OCI-LY7 (cell line): ENCODE results near the gene HMGN4. TPM values are rescaled to one million over a fixed set of nuclear protein-coding genes. Genes with fewer than 3 reads are reported as not detected.
"Not testable (repeated sequence)": the region's sequence is repeated elsewhere in the genome, so short reads cannot be mapped to it uniquely, and the experiment has no call there.

Experiments used
- BruUV-seq: library from RNA; stranded (reverse); fragments of 400-500 nt; replicated peaks from 2 replicates; lab custom pipeline; 2021; lab: Mats Ljungman, UMichigan
- CTCF ChIA-PET: fragments of 300-600 bp; sonication (Branson Sonifier 250); formaldehyde crosslinking; loops from one replicate; lab custom pipeline; 2022; ENCODE audit warnings: antibody characterized with exemption; ENCODE audit not compliant: unreplicated experiment; lab: Charles Lee
- POLR2A ChIA-PET: fragments of 300-600 bp; sonication (Branson Sonifier 250); formaldehyde crosslinking; loops from one replicate; lab custom pipeline; 2022; ENCODE audit warnings: antibody characterized with exemption; lab: Charles Lee
- DNase-seq: peaks from one replicate; pipeline ENCODE4 v3.0.0-alpha.2; 2015; ENCODE audit warnings: low spot score
- H2AFZ ChIP-seq: fragments of 200-600 bp; sonication (generic), shearing (Covaris generic); 2 replicates; pipeline ENCODE4 v1.6.1; 2014; ENCODE audit warnings: mild to moderate bottlenecking, antibody characterized with exemption, low read length, moderate library complexity
- H3K27ac ChIP-seq: fragments of 200-600 bp; sonication (generic); 2 replicates; pipeline ENCODE4 v1.5.1; 2014; ENCODE audit warnings: mixed run types, low read depth, mild to moderate bottlenecking, moderate library complexity, low read length, inconsistent platforms; ENCODE audit not compliant: poor library complexity, severe bottlenecking
- H3K36me3 ChIP-seq: fragments of 200-600 bp; sonication (generic); 2 replicates; pipeline ENCODE4 v1.6.1; 2014; ENCODE audit warnings: mild to moderate bottlenecking, antibody characterized with exemption, low read length, moderate library complexity, mixed read lengths; ENCODE audit not compliant: insufficient read depth
- H3K4me1 ChIP-seq: fragments of 200-600 bp; sonication (generic); 2 replicates; pipeline ENCODE4 v1.5.1; 2014; ENCODE audit warnings: mild to moderate bottlenecking, low read length; ENCODE audit not compliant: insufficient read depth, poor library complexity, severe bottlenecking
- H3K4me2 ChIP-seq: fragments of 200-600 bp; sonication (generic); 2 replicates; pipeline ENCODE4 v1.6.1; 2014; ENCODE audit warnings: mild to moderate bottlenecking, low read length
- H3K4me3 ChIP-seq: fragments of 200-600 bp; sonication (generic); 2 replicates; pipeline ENCODE4 v1.5.1; 2014; ENCODE audit warnings: mild to moderate bottlenecking, low read depth, low read length; ENCODE audit not compliant: poor library complexity, severe bottlenecking
- H3K79me2 ChIP-seq: fragments of 200-600 bp; sonication (generic); 2 replicates; pipeline ENCODE4 v1.6.1; 2016; ENCODE audit warnings: low read depth, mild to moderate bottlenecking, low read length, moderate library complexity, mixed read lengths; ENCODE audit not compliant: insufficient read depth
- H3K9me2 ChIP-seq: fragments of 200-600 bp; sonication (generic); 2 replicates; pipeline ENCODE4 v1.6.1; 2016; ENCODE audit warnings: mild to moderate bottlenecking, low read length, mixed read lengths; ENCODE audit not compliant: insufficient read depth
- H3K9me3 ChIP-seq: fragments of 200-600 bp; sonication (generic); 2 replicates; pipeline ENCODE4 v1.6.1; 2014; ENCODE audit warnings: mild to moderate bottlenecking, mixed run types, low read length, mixed read lengths
- H4K20me1 ChIP-seq: fragments of 200-600 bp; sonication (generic); 2 replicates; pipeline ENCODE4 v1.6.1; 2014; ENCODE audit warnings: mild to moderate bottlenecking, antibody characterized with exemption, low read length, moderate library complexity, mixed read lengths; ENCODE audit not compliant: insufficient read depth
- CTCF ChIP-seq: fragments of 200-600 bp; sonication (generic); conservative IDR thresholded peaks from 2 replicates; pipeline ENCODE4 v1.5.1; 2014; ENCODE audit warnings: mild to moderate bottlenecking, antibody characterized with exemption, low read length, moderate library complexity, mixed read lengths
- EZH2phosphoT487 ChIP-seq: fragments of 200-600 bp; sonication (generic); IDR thresholded peaks from 2 replicates; pipeline ENCODE4 v1.6.1; 2018; ENCODE audit warnings: low read depth, borderline replicate concordance, mild to moderate bottlenecking, mixed run types, antibody characterized with exemption, low read length, moderate library complexity, mixed read lengths
- intact Hi-C: fragments of 100-400 bp; cut with micrococcal nuclease; formaldehyde crosslinking; loops from one replicate; pipeline ENCODE4 v1.10.0; 2022; ENCODE audit not compliant: unreplicated experiment
- total RNA-seq, 2 experiments: library from RNA; depleted of rRNA in 1 of 2; stranded (reverse); fragments of >200 nt in 1 of 2; shearing (Covaris generic) in 1 of 2; gene quantifications; 2 replicates each; pipeline ENCODE4 v1.2.3, GENCODE V29; 2014 to 2022

Gene HMGN4
- total RNA-seq, 2 experiments from 2014 or later, result 104 to 113 TPM

- no peaks in the 10 kb centered on the region for H3K79me2 ChIP-seq
- intact Hi-C loops, result loop anchor here (1.0 to 2.0 kb wide), 6 partner anchors 11 to 62 kb away; no protein-coding TSS in a partner anchor
- H2AFZ ChIP-seq, result peak overlapping the region; percentile 87
Observed at GRCh38 chr6:26520850-26521599, 17.1 kb upstream of the HMGN4 start.

DNA sequence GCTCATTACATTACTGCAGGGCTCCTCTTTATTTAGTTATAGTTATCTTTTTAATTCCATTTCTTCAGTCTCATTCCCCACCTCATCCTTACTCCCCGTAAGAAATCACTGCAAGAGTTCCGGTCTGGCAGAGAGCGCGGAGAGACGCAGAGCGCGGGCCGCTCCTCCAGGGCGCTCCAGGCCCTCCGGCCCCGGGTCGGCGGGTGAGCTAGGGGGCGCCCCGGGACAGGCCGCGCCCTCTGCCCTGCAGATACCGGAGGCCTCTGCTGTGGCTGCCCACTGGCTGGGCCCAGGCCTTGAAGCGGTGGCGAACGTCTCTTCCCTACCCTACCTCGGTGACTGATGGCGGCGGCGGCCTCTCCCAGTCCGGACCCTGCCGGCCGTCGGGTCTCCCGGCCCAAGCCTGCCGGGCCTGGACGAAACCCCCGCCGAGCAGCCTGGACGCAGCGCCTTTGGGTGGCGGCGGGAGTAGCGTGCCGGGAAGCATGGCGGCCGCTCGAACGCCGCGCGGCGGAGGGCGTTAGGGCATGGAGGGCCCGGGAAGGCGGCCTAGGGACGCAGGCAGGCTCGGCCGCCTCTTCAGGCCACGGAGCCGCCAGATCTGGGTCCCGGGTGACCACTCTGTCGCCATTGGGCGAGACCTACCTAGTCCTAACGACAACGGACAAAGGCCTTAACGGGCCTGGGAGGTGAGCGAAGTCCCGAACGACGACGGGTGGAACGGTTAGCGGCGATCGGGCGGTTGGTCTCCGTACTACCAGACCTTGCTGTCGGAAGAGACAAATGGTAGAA, 16.4 kb upstream of the HMGN4 start:
- H2AFZ ChIP-seq, result peak overlapping the region; percentile 87
- H3K4me1 ChIP-seq, result peaks cover 36% of the 10 kb centered on the region
- peak overlapping the region; percentile 87 for H3K4me2 ChIP-seq
- H3K4me3 ChIP-seq, result peak overlapping the region; percentile 72
- intact Hi-C loops, result loop anchor here (1.0 to 2.0 kb wide), 6 partner anchors 11 to 63 kb away; no protein-coding TSS in a partner anchor
- DNase-seq, result peak; percentile 85
- no peaks in the 10 kb centered on the region for H3K36me3 ChIP-seq
- ChIA-PET POLR2A (interaction anchor here (0.9 to 1.3 kb wide), 4 partner anchors 11 to 193 kb away, joined by 3 to 6 read pairs (median 4); no protein-coding TSS in a partner anchor), CTCF (interaction anchor here (1.1 kb wide), 1 partner anchor 12 kb away, joined by 3 read pairs; no protein-coding TSS in a partner anchor)
- H4K20me1 ChIP-seq, result no peaks in the 10 kb centered on the region
- no peaks in the 10 kb centered on the region for H3K79me2 ChIP-seq
- no peak for TF ChIP-seq EZH2phosphoT487
- peak; percentile 78 for TF ChIP-seq CTCF
- peak overlapping the region; percentile 84 for H3K27ac ChIP-seq
- no TSS peak for BruUV-seq
- H3K9me2 ChIP-seq, result no peaks in the 10 kb centered on the region
- no peaks in the 10 kb centered on the region for H3K9me3 ChIP-seq

More at GRCh38 chr6:26520850-26521599, 17.1 kb upstream of the HMGN4 start:
- Histone ChIP-seq H3K4me1 (peaks cover 36% of the 10 kb centered on the region), H3K4me3 (peak overlapping the region; percentile 72), H3K9me2 (no peaks in the 10 kb centered on the region), H3K9me3 (no peaks in the 10 kb centered on the region), H3K36me3 (no peaks in the 10 kb centered on the region), H3K4me2 (peak overlapping the region; percentile 87), H4K20me1 (no peaks in the 10 kb centered on the region), H3K27ac (peak overlapping the region; percentile 84)
- CTCF ChIA-PET, result interaction anchor here (0.6 to 1.7 kb wide), 2 partner anchors 19 to 48 kb away, joined by 3 to 4 read pairs; no protein-coding TSS in a partner anchor
- BruUV-seq, result TSS peak; percentile 80
- POLR2A ChIA-PET, result interaction anchor here (0.9 to 2.6 kb wide), 4 partner anchors 11 to 47 kb away, joined by 3 to 11 read pairs (median 8); no protein-coding TSS in a partner anchor
- TF ChIP-seq EZH2phosphoT487 (no peak), CTCF (no peak)
- peak; percentile 91 for DNase-seq

- BruUV-seq, H3K79me2 ChIP-seq, H3K27ac ChIP-seq, H4K20me1 ChIP-seq, H3K36me3 ChIP-seq, H3K9me3 ChIP-seq, H3K4me3 ChIP-seq, intact Hi-C loops, H3K9me2 ChIP-seq: not testable (repeated sequence)
- Histone ChIP-seq H3K4me1 (peaks cover 36% of the 10 kb centered on the region), H3K4me2 (peak overlapping the region; percentile 21; the same call in 1 of the 2 replicates), H2AFZ (0 out of 2 replicates have a peak overlapping the region, but pooled peaks have one; percentile 87)
- peak; percentile 27 for DNase-seq
- POLR2A ChIA-PET, result interaction anchor here (0.6 to 1.3 kb wide), 4 partner anchors 9 to 194 kb away, joined by 3 to 6 read pairs (median 4); no protein-coding TSS in a partner anchor
- CTCF ChIA-PET, result interaction anchor here (1.1 kb wide), 1 partner anchor 11 kb away, joined by 3 read pairs; no protein-coding TSS in a partner anchor
Observed at GRCh38 chr6:26522486-26523228, 15.5 kb upstream of the HMGN4 start.

- CTCF ChIA-PET, H3K27ac ChIP-seq, H3K4me3 ChIP-seq, BruUV-seq, H3K9me2 ChIP-seq, H2AFZ ChIP-seq, H3K4me2 ChIP-seq, intact Hi-C loops, H4K20me1 ChIP-seq, H3K36me3 ChIP-seq, DNase-seq, H3K79me2 ChIP-seq, H3K9me3 ChIP-seq: not testable (repeated sequence)
- POLR2A ChIA-PET, result interaction anchor here (0.6 to 1.3 kb wide), 4 partner anchors 9 to 1172 kb away, joined by 3 to 5 read pairs (median 4); no protein-coding TSS in a partner anchor
- peaks cover 35% of the 10 kb centered on the region for H3K4me1 ChIP-seq
Observed at GRCh38 chr6:26524314-26524713, 13.9 kb upstream of the HMGN4 start.
